Measurements from ENCODE around the gene CHM.

- TF ChIP-seq CTCF (conservative IDR thresholded peaks at IDR 0.05; ENCODE audit: low read depth, low read length) (no peak), EZH2 (IDR thresholded peaks at IDR 0.05; ENCODE audit: borderline replicate concordance, low read depth, low read length, poor library complexity, severe bottlenecking) (no peak)
Observed at GRCh38 chrX:85930099-85930498, 117.3 kb downstream of the CHM start.

Data from A673 (cell line).